GM19193 (cell line): ENCODE measurements around the gene PDGFD.

Source experiments
- POLR2A ChIP-seq: IDR thresholded peaks from 4 replicates; pipeline ENCODE4 v1.6.1; 2011; ENCODE audit not compliant: insufficient read depth, insufficient read length; ENCODE audit errors: extremely low read depth

PDGFD gene

GRCh38 chr11:103901656-103902055 is 262.3 kb downstream of the PDGFD start:
- no peak for TF ChIP-seq POLR2A

- TF ChIP-seq POLR2A = no peak
Measured at GRCh38 chr11:103898577-103899336, 265.2 kb downstream of the PDGFD start.

GRCh38 chr11:103898065-103898464 is 265.9 kb downstream of the PDGFD start:
- no peak for TF ChIP-seq POLR2A

- no peak for TF ChIP-seq POLR2A
Measured at GRCh38 chr11:103897160-103897936, 266.6 kb downstream of the PDGFD start.

GRCh38 chr11:103895106-103895505 is 268.8 kb downstream of the PDGFD start:
- no peak for TF ChIP-seq POLR2A

- TF ChIP-seq POLR2A = no peak
Measured at GRCh38 chr11:103894673-103895072, 269.3 kb downstream of the PDGFD start.

GRCh38 chr11:103894034-103894433 is 269.9 kb downstream of the PDGFD start:
- TF ChIP-seq POLR2A = no peak

GRCh38 chr11:103893371-103893770 is 270.6 kb downstream of the PDGFD start:
- TF ChIP-seq POLR2A = no peak

GRCh38 chr11:103892603-103893002 is 271.3 kb downstream of the PDGFD start:
- TF ChIP-seq POLR2A = no peak

GRCh38 chr11:103890654-103891053 is 273.3 kb downstream of the PDGFD start:
- TF ChIP-seq POLR2A = no peak

- no peak for TF ChIP-seq POLR2A
Measured at GRCh38 chr11:103889679-103890078, 274.3 kb downstream of the PDGFD start.

GRCh38 chr11:103888541-103888951 is 275.4 kb downstream of the PDGFD start:
- no peak for TF ChIP-seq POLR2A

GRCh38 chr11:103887001-103887658 is 276.8 kb downstream of the PDGFD start:
- no peak for TF ChIP-seq POLR2A

GRCh38 chr11:103883856-103884255 is 280.1 kb downstream of the PDGFD start:
- TF ChIP-seq POLR2A = no peak

- no peak for TF ChIP-seq POLR2A
Measured at GRCh38 chr11:103883291-103883690, 280.7 kb downstream of the PDGFD start.
